ENCODE data around the gene HOXA6. TPM values are rescaled to one million over a fixed set of nuclear protein-coding genes. Genes with fewer than 3 reads are reported as not detected.

HOXA6 gene
- total and polyA plus RNA-seq, 9 of the 15 experiments (the other 6 are each of a cell fraction or from before 2014, with no cell fraction given), result not detected

GRCh38 chr7:27152816-27153442, 5.4 kb upstream of the HOXA6 start:
- H3K4me3 ChIP-seq, result no peak overlapping the region
- WGBS (ENCODE audit: insufficient coverage, low coverage, missing lambda C conversion rate), result 2% methylated on average over 19 of the region's 22 CpGs
- no peak for DNase-seq (ENCODE audit: extremely low read depth in 1 of 4, low spot score in 3 of 4)
- no peaks in the 10 kb centered on the region for H3K36me3 ChIP-seq (ENCODE audit: control insufficient read depth, insufficient read depth, low read length)
- no TSS peak for BruUV-seq (replicated peaks)
- no peak for FAIRE-seq
- ATAC-seq, result no peak
- no peak overlapping the region for H3K4me2 ChIP-seq (ENCODE audit: insufficient read depth, low read length)
- no peak overlapping the region for H2AFZ ChIP-seq (ENCODE audit: low read depth, low read length)
- intact Hi-C loops (cut with micrococcal nuclease) (no loop called here), in situ Hi-C loops (cut with MboI) (loop anchor here (25.0 kb wide), 3 partner anchors 641 to 1266 kb away; no protein-coding TSS in a partner anchor)
- POLR2A ChIA-PET, result no interaction called here
- H3K27me3 ChIP-seq (ENCODE audit: control insufficient read depth in 2 of 2, insufficient read depth in 2 of 2, low read length in 2 of 2), result peaks cover 42 to 92% of the 10 kb centered on the region in 2 experiments
- H3K9ac ChIP-seq (ENCODE audit: insufficient read depth in 1 of 2, low read depth in 2 of 2, low read length in 2 of 2), result no peak overlapping the region
- no peaks in the 10 kb centered on the region for H3K9me3 ChIP-seq (replicated peaks; ENCODE audit: control insufficient read depth, insufficient read depth, low read depth, low read length)
- H4K20me1 ChIP-seq (replicated peaks; ENCODE audit: control insufficient read depth, insufficient read depth, low read length), result no peaks in the 10 kb centered on the region
- CTCF ChIA-PET (ENCODE audit: low intra/inter-chr PET ratio), result no interaction called here
- no peaks in the 10 kb centered on the region for H3K79me2 ChIP-seq (ENCODE audit: control insufficient read depth, insufficient read depth, low read length)
- no peak overlapping the region for H3K27ac ChIP-seq (ENCODE audit: extremely low read depth, low read depth, low read length)
- H3K4me1 ChIP-seq (replicated peaks in 1 of 2; ENCODE audit: control insufficient read depth in 2 of 2, insufficient read depth in 2 of 2, low read length in 2 of 2), result peaks cover 0 to 15% of the 10 kb centered on the region in 2 experiments; a peak in 2 of 5 replicates
- H3K9me1 ChIP-seq (ENCODE audit: control insufficient read depth, insufficient read depth, low read length), result no peaks in the 10 kb centered on the region
- TF ChIP-seq CBX8 (IDR thresholded peaks at IDR 0.05; ENCODE audit: borderline replicate concordance, extremely low read depth, low read depth, low read length, poor library complexity, severe bottlenecking), result peak; percentile 74
- no peak for TF ChIP-seq NR1H2 (CRISPR knock-in tag; IDR thresholded peaks at IDR 0.05)
